ENCODE data around the gene CAMK2D. TPM values are rescaled to one million over a fixed set of nuclear protein-coding genes. Genes with fewer than 3 reads are reported as not detected.

The CAMK2D gene
- total and polyA plus RNA-seq, 7 donors, result 24.3 to 78.1 (median 54.0) TPM

- H3K27ac ChIP-seq, result no peak overlapping the region
- H3K36me3 ChIP-seq, result peaks cover 0 to 11% (median 0%) of the 10 kb centered on the region in 4 donors
- H3K9me3 ChIP-seq, result no peaks in the 10 kb centered on the region
- TF ChIP-seq, protein P1, sequence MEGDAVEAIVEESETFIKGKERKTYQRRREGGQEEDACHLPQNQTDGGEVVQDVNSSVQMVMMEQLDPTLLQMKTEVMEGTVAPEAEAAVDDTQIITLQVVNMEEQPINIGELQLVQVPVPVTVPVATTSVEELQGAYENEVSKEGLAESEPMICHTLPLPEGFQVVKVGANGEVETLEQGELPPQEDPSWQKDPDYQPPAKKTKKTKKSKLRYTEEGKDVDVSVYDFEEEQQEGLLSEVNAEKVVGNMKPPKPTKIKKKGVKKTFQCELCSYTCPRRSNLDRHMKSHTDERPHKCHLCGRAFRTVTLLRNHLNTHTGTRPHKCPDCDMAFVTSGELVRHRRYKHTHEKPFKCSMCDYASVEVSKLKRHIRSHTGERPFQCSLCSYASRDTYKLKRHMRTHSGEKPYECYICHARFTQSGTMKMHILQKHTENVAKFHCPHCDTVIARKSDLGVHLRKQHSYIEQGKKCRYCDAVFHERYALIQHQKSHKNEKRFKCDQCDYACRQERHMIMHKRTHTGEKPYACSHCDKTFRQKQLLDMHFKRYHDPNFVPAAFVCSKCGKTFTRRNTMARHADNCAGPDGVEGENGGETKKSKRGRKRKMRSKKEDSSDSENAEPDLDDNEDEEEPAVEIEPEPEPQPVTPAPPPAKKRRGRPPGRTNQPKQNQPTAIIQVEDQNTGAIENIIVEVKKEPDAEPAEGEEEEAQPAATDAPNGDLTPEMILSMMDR (IDR thresholded peaks at IDR 0.05), result no peak
- TF ChIP-seq POLR2AphosphoS5 (IDR thresholded peaks at IDR 0.05) (no peak), EP300 (IDR thresholded peaks at IDR 0.05) (no peak), POLR2A (IDR thresholded peaks at IDR 0.05) (no peak)
- peaks cover 0 to 22% (median 9%) of the 10 kb centered on the region in 4 donors for H3K4me1 ChIP-seq
- no peak for DNase-seq
- no peaks in the 10 kb centered on the region for H3K27me3 ChIP-seq
- H3K4me3 ChIP-seq, result no peak overlapping the region
- intact Hi-C loops (cut with DNase I), result no loop called here
- WGBS, 2 donors, result 96 to 97% methylated on average over 6 of the region's 6 CpGs
These were observed 265.7 kb downstream of the CAMK2D start for GRCh38 chr4:113495790-113496189.

DNA sequence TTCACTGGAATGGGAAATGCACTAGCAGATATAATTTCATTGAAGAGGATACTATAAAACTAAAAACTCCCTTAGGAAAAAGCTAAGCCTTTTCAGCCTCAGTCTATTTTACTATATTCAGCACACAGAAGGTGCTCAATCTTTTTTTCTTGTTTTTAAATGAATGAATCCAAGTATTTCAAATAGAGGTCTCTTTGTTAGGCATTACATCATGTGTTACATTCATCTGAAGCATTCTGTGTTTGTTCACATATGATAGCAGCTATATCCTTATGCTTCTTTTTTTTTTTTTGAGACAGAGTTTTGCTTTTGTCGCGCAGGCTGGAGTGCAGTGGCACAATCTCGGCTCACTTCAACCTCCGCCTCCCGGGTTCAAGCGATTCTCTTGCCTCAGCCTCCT is 278.4 kb downstream of the CAMK2D start:
- Histone ChIP-seq H3K4me3 (no peak overlapping the region), H3K36me3 (no peaks in the 10 kb centered on the region), H3K27me3 (no peaks in the 10 kb centered on the region), H3K27ac (no peak overlapping the region), H3K4me1 (peaks cover 0 to 19% (median 0%) of the 10 kb centered on the region in 4 donors), H3K9me3 (no peaks in the 10 kb centered on the region)
- intact Hi-C loops (cut with DNase I), result no loop called here
- no peak for DNase-seq
- WGBS, 2 donors, result 96% methylated on average over 6 of the region's 6 CpGs
- TF ChIP-seq POLR2A (IDR thresholded peaks at IDR 0.05) (no peak), POLR2AphosphoS5 (IDR thresholded peaks at IDR 0.05) (no peak), EP300 (IDR thresholded peaks at IDR 0.05) (no peak)
- TF ChIP-seq, protein P1 (IDR thresholded peaks at IDR 0.05), result no peak

DNA sequence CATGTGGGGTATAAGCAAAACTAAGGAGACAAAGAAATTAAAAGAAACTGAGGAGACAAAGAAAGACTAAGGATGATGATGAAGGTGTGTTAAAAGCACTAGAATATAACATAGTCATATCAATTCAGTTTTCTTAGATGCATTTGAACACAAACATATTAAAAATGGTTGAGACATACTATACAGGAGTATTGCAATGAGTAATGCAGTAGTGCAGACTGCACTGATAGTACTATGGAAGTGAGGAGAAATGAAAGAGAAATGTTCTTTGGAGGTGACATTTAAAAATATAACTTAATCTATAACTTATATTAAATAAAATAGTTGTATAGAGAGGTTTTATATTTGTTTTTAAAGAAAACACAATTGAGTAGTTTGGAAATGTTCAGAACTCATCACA is 279.2 kb downstream of the CAMK2D start:
- H3K4me3 ChIP-seq, result no peak overlapping the region
- no peak for TF ChIP-seq POLR2AphosphoS5 (IDR thresholded peaks at IDR 0.05)
- TF ChIP-seq EP300 (IDR thresholded peaks at IDR 0.05), result no peak
- no peak for TF ChIP-seq POLR2A (IDR thresholded peaks at IDR 0.05)
- TF ChIP-seq, protein P1 (IDR thresholded peaks at IDR 0.05), result no peak
- H3K27me3 ChIP-seq, result no peaks in the 10 kb centered on the region
- no peak for DNase-seq
- H3K9me3 ChIP-seq, result peaks cover 0 to under 1% (median 0%) of the 10 kb centered on the region in 4 donors
- H3K4me1 ChIP-seq, result peaks cover 0 to 20% (median 0%) of the 10 kb centered on the region in 4 donors
- intact Hi-C loops (cut with DNase I), result no loop called here
- H3K27ac ChIP-seq, result no peak overlapping the region
- H3K36me3 ChIP-seq, result no peaks in the 10 kb centered on the region

GRCh38 chr4:113481820-113482219 is 279.7 kb downstream of the CAMK2D start:
- peaks cover 0 to 20% (median 0%) of the 10 kb centered on the region in 4 donors for H3K4me1 ChIP-seq
- H3K4me3 ChIP-seq, result no peak overlapping the region
- no peaks in the 10 kb centered on the region for H3K36me3 ChIP-seq
- no peaks in the 10 kb centered on the region for H3K27me3 ChIP-seq
- no peak for TF ChIP-seq POLR2A (IDR thresholded peaks at IDR 0.05)
- DNase-seq, result no peak
- H3K9me3 ChIP-seq, result peaks cover 0 to 6% (median 0%) of the 10 kb centered on the region in 4 donors
- H3K27ac ChIP-seq, result no peak overlapping the region
- intact Hi-C loops (cut with DNase I), result no loop called here

DNA sequence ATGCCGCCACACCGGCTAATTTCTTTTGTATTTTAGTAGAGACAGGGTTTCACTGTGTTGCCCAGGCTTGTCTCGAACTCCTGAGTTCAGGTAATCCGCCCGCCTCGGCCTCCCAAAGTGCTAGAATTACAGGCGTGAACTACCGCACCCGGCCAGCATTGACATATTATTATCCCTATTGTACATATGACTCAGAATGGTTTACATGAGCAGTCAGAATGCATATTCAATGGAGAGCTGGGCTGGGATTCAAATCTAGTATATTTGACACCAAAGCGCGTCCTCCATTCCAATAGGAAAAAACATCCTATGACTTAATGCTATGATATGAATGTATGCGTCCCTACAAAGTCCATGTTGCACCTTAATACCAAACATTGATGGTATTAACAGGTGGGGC is 281.4 kb downstream of the CAMK2D start:
- intact Hi-C loops (cut with DNase I), result no loop called here
- H3K27ac ChIP-seq, result peak overlapping the region in 3 of 4 donors; percentile 10 to 44 (median 41)
- 93 to 97% methylated on average over 12 of the region's 12 CpGs for WGBS, 2 donors
- peaks cover 0 to 20% (median 0%) of the 10 kb centered on the region in 4 donors for H3K4me1 ChIP-seq
- peaks cover 0 to 7% (median 0%) of the 10 kb centered on the region in 4 donors for H3K9me3 ChIP-seq
- no peaks in the 10 kb centered on the region for H3K36me3 ChIP-seq
- H3K27me3 ChIP-seq, result no peaks in the 10 kb centered on the region
- no peak overlapping the region for H3K4me3 ChIP-seq
- TF ChIP-seq, protein P1 (IDR thresholded peaks at IDR 0.05), result no peak
- TF ChIP-seq POLR2A (IDR thresholded peaks at IDR 0.05), result no peak
- TF ChIP-seq POLR2AphosphoS5 (IDR thresholded peaks at IDR 0.05), result no peak
- DNase-seq, result no peak

Measured in sigmoid colon (tissue), 7 donors.